ENCODE data around the gene NINJ1. TPM values are rescaled to one million over a fixed set of nuclear protein-coding genes. Genes with fewer than 3 reads are reported as not detected.

Gene NINJ1
- total RNA-seq, 2 experiments from 2014 or later, result 29.5 to 29.9 TPM

DNA sequence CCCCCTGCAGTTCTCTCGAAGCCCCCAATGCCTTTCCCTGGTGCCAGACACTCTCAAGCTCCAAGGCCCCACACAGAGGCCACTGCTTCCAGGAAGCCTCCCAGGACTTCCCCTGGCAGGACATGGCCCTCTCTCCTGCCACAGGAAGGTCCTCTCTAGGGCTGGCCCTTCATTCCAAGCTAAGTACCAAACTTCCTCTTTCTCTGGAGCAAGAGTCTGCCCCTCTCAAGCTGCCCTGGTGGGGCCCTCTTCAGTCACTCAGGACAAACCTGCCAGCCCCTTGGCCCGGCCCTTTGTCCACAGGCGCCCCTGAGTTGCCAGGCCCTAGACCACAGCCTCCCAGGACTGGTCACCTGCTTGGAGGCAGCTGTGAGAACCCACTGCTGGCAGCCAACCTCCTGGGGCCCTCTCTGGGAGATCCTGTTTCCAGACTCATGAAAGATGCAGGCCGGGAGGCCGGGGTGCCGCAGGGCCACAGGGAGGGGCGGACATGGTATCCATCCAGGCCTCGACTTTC is 6.6 kb downstream of the NINJ1 start:
- POLR2A ChIA-PET, result no interaction called here
- peaks cover 60% of the 10 kb centered on the region for H3K4me1 Mint-ChIP-seq
- no peaks in the 10 kb centered on the region for H3K27me3 Mint-ChIP-seq
- no peaks in the 10 kb centered on the region for H3K9me3 Mint-ChIP-seq
- peaks cover 16% of the 10 kb centered on the region for H3K36me3 Mint-ChIP-seq (ENCODE audit: low read depth)
- H3K4me3 Mint-ChIP-seq, result no peak overlapping the region
- no peak for DNase-seq
- CTCF ChIA-PET, result interaction anchor here (0.5 to 1.4 kb wide), 7 partner anchors 9 to 727 kb away, joined by 3 to 8 read pairs (median 3); no protein-coding TSS in a partner anchor
- peak overlapping the region; percentile 94 for H3K27ac Mint-ChIP-seq

GRCh38 chr9:93126825-93127368 is 7.2 kb downstream of the NINJ1 start:
- peaks cover 16% of the 10 kb centered on the region for H3K36me3 Mint-ChIP-seq (ENCODE audit: low read depth)
- no peaks in the 10 kb centered on the region for H3K27me3 Mint-ChIP-seq
- ChIA-PET POLR2A (no interaction called here), CTCF (interaction anchor here (0.9 to 1.8 kb wide), 6 partner anchors 8 to 62 kb away, joined by 3 to 8 read pairs (median 4); no protein-coding TSS in a partner anchor)
- H3K4me1 Mint-ChIP-seq, result peaks cover 55% of the 10 kb centered on the region
- no peak for DNase-seq
- H3K4me3 Mint-ChIP-seq, result no peak overlapping the region
- H3K27ac Mint-ChIP-seq, result peak overlapping the region; percentile 94
- H3K9me3 Mint-ChIP-seq, result no peaks in the 10 kb centered on the region

GRCh38 chr9:93126151-93126781 is 7.8 kb downstream of the NINJ1 start:
- H3K9me3 Mint-ChIP-seq, result no peaks in the 10 kb centered on the region
- peaks cover 48% of the 10 kb centered on the region for H3K4me1 Mint-ChIP-seq
- peaks cover 20% of the 10 kb centered on the region for H3K36me3 Mint-ChIP-seq (ENCODE audit: low read depth)
- H3K4me3 Mint-ChIP-seq, result peak overlapping the region; percentile 33
- CTCF ChIA-PET, result interaction anchor here (1.0 to 1.8 kb wide), 5 partner anchors 11 to 18 kb away, joined by 3 to 8 read pairs (median 4); no protein-coding TSS in a partner anchor
- H3K27me3 Mint-ChIP-seq, result no peaks in the 10 kb centered on the region
- H3K27ac Mint-ChIP-seq, result peak overlapping the region; percentile 94
- POLR2A ChIA-PET, result interaction anchor here (0.7 kb wide), 1 partner anchor 350 kb away, joined by 3 read pairs; no protein-coding TSS in a partner anchor
- peak; percentile 46 for DNase-seq

GRCh38 chr9:93125331-93125894 is 8.6 kb downstream of the NINJ1 start:
- peak overlapping the region; percentile 94 for H3K27ac Mint-ChIP-seq
- peaks cover 41% of the 10 kb centered on the region for H3K4me1 Mint-ChIP-seq
- H3K4me3 Mint-ChIP-seq, result no peak overlapping the region
- H3K9me3 Mint-ChIP-seq, result no peaks in the 10 kb centered on the region
- ChIA-PET CTCF (interaction anchor here (1.0 to 1.8 kb wide), 4 partner anchors 10 to 18 kb away, joined by 4 to 7 read pairs (median 5); no protein-coding TSS in a partner anchor), POLR2A (no interaction called here)
- no peaks in the 10 kb centered on the region for H3K27me3 Mint-ChIP-seq
- peaks cover 23% of the 10 kb centered on the region for H3K36me3 Mint-ChIP-seq (ENCODE audit: low read depth)
- DNase-seq, result no peak

GRCh38 chr9:93124793-93125192 is 9.3 kb downstream of the NINJ1 start:
- Mint-ChIP-seq H3K27ac (peak overlapping the region; percentile 77), H3K4me3 (no peak overlapping the region), H3K4me1 (peaks cover 45% of the 10 kb centered on the region), H3K27me3 (no peaks in the 10 kb centered on the region), H3K36me3 (ENCODE audit: low read depth) (peaks cover 28% of the 10 kb centered on the region), H3K9me3 (no peaks in the 10 kb centered on the region)
- ChIA-PET POLR2A (no interaction called here), CTCF (interaction anchor here (1.3 to 1.7 kb wide), 2 partner anchors 16 to 19 kb away, joined by 5 to 7 read pairs; no protein-coding TSS in a partner anchor)
- DNase-seq, result no peak

- DNase-seq, result no peak
- Mint-ChIP-seq H3K36me3 (ENCODE audit: low read depth) (peaks cover 30% of the 10 kb centered on the region), H3K4me1 (peaks cover 51% of the 10 kb centered on the region), H3K27me3 (no peaks in the 10 kb centered on the region), H3K27ac (peak overlapping the region; percentile 77), H3K9me3 (no peaks in the 10 kb centered on the region), H3K4me3 (no peak overlapping the region)
- ChIA-PET CTCF (interaction anchor here (0.9 to 1.7 kb wide), 3 partner anchors 15 to 327 kb away, joined by 3 to 7 read pairs (median 5); no protein-coding TSS in a partner anchor), POLR2A (no interaction called here)
These were observed 10.3 kb downstream of the NINJ1 start for GRCh38 chr9:93123561-93124283.

GRCh38 chr9:93122721-93123221 is 11.3 kb downstream of the NINJ1 start:
- H3K27ac Mint-ChIP-seq, result no peak overlapping the region
- no peaks in the 10 kb centered on the region for H3K9me3 Mint-ChIP-seq
- peaks cover 51% of the 10 kb centered on the region for H3K4me1 Mint-ChIP-seq
- H3K4me3 Mint-ChIP-seq, result no peak overlapping the region
- H3K27me3 Mint-ChIP-seq, result no peaks in the 10 kb centered on the region
- ChIA-PET CTCF (interaction anchor here (0.8 kb wide), 1 partner anchor 56 kb away, joined by 3 read pairs; no protein-coding TSS in a partner anchor), POLR2A (no interaction called here)
- H3K36me3 Mint-ChIP-seq (ENCODE audit: low read depth), result peaks cover 30% of the 10 kb centered on the region
- no peak for DNase-seq

DNA sequence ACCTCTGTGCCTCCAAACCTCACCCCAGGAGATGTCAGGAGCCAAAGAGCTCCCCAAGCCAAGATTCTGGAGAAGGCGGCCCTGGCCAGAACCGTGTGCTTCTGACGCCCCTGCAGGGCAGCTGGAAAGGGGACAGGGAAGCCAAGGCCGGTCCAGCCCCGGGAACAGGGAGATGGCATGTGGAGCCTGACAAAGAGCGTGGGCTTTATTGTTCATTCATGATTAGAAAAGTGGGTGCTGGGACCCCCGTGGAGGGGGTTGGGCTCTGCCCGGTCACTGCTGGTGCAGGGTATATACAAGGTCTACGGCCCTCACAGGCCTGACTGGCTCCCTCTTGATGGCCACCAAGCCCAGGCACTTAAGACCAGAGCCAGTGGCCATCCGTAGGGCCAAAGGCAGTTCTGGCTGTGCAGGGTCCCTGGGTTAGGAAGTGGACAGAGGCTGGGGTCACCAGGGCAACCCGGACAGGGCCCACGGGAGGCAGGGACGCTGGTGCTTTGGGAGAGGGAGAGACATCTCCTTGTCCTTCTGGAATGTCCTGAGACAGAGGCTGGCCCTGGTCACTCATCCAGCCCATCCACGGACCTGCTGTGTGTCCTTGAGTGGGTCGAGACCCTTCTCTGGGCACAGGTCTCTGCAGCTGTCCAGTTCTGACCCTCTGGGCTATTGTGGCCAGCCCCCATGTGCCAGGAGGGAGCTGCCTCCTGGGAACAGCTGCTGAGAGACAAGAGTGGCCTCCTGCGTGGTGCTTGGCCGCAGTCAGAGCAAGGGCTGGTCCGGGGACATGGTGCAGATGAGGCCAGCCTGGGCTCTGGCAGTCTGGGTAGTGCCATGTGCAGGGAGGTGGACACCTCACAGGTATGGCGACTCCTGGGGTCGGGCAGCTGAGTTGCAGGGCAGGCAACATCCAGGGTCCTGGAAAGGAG is 12.5 kb downstream of the NINJ1 start:
- ChIA-PET POLR2A (interaction anchor here (0.5 kb wide), 1 partner anchor 32 kb away, joined by 3 read pairs; no protein-coding TSS in a partner anchor), CTCF (interaction anchor here (0.5 to 4.9 kb wide), 3 partner anchors 12 to 54 kb away, joined by 3 to 30 read pairs (median 4); no protein-coding TSS in a partner anchor)
- Mint-ChIP-seq H3K4me3 (no peak overlapping the region), H3K36me3 (ENCODE audit: low read depth) (peaks cover 30% of the 10 kb centered on the region), H3K4me1 (peaks cover 41% of the 10 kb centered on the region), H3K27ac (peak overlapping the region; percentile 41), H3K9me3 (no peaks in the 10 kb centered on the region), H3K27me3 (no peaks in the 10 kb centered on the region)
- no peak for DNase-seq

GRCh38 chr9:93120846-93121315 is 13.2 kb downstream of the NINJ1 start:
- H3K9me3 Mint-ChIP-seq, result no peaks in the 10 kb centered on the region
- peaks cover 34% of the 10 kb centered on the region for H3K4me1 Mint-ChIP-seq
- ChIA-PET CTCF (interaction anchor here (0.5 to 4.9 kb wide), 3 partner anchors 10 to 14 kb away, joined by 4 to 30 read pairs (median 4); no protein-coding TSS in a partner anchor), POLR2A (no interaction called here)
- DNase-seq, result no peak
- no peaks in the 10 kb centered on the region for H3K27me3 Mint-ChIP-seq
- H3K36me3 Mint-ChIP-seq (ENCODE audit: low read depth), result peaks cover 27% of the 10 kb centered on the region
- H3K27ac Mint-ChIP-seq, result no peak overlapping the region
- H3K4me3 Mint-ChIP-seq, result no peak overlapping the region

GRCh38 chr9:93119953-93120845 is 13.9 kb downstream of the NINJ1 start:
- Mint-ChIP-seq H3K36me3 (ENCODE audit: low read depth) (peaks cover 24% of the 10 kb centered on the region), H3K4me3 (no peak overlapping the region), H3K27ac (peak overlapping the region; percentile 91), H3K4me1 (peaks cover 29% of the 10 kb centered on the region), H3K27me3 (no peaks in the 10 kb centered on the region), H3K9me3 (no peaks in the 10 kb centered on the region)
- DNase-seq, result peak; percentile 47
- ChIA-PET CTCF (interaction anchor here (0.6 to 4.9 kb wide), 10 partner anchors 9 to 450 kb away, joined by 3 to 30 read pairs (median 4); partner anchors contain the start of gene NINJ1), POLR2A (no interaction called here)

DNA sequence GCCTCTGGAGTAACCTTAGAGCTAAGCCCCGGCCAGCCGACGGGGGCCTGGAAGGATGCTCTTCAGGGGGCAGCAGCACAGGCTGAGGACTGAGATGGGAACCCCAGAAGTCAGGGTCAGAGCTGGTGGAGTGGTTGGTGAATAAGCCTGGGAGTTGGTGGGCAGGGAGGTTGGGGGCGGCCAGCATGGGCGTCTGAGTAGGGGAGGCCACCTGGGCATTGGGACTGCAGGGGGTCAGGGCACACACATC is 14.4 kb downstream of the NINJ1 start:
- ChIA-PET CTCF (interaction anchor here (0.7 to 4.9 kb wide), 11 partner anchors 7 to 450 kb away, joined by 3 to 30 read pairs (median 4); partner anchors contain the start of gene NINJ1), POLR2A (no interaction called here)
- no peak for DNase-seq
- Mint-ChIP-seq H3K4me1 (peaks cover 29% of the 10 kb centered on the region), H3K4me3 (no peak overlapping the region), H3K36me3 (ENCODE audit: low read depth) (peaks cover 20% of the 10 kb centered on the region), H3K9me3 (no peaks in the 10 kb centered on the region), H3K27ac (peak overlapping the region; percentile 91), H3K27me3 (no peaks in the 10 kb centered on the region)

All from activated CD4-positive, alpha-beta T cell treated with anti-CD3 and anti-CD28 coated beads, Interleukin-2, amount 10 ng/mL, durations not matched to agents 7 days and 5 days (primary cell).